Activated CD8-positive, alpha-beta T cell treated with anti-CD3 and anti-CD28 coated beads for 36 hours (primary cell): ENCODE measurements around the gene FOXP3. TPM values are rescaled to one million over a fixed set of nuclear protein-coding genes. Genes with fewer than 3 reads are reported as not detected.
A peak's percentile ranks its signal among the peaks of the same experiment; 100 is the strongest.

ENCODE experiments used
- ATAC-seq: fragments of 200-7000 bp; cut with Tn5 transposase; one replicate; pipeline ENCODE4 v1.10.0; 2021; ENCODE audit warnings: mild to moderate bottlenecking, moderate library complexity
- CTCF ChIA-PET: fragments of 350-600 bp; sonication (Branson Sonifier 250); formaldehyde crosslinking; loops from one replicate; lab custom pipeline; 2021; ENCODE audit warnings: antibody characterized with exemption; lab: Charles Lee
- POLR2A ChIA-PET: fragments of 350-600 bp; sonication (Branson Sonifier 250); formaldehyde crosslinking; loops from one replicate; lab custom pipeline; 2021; ENCODE audit warnings: antibody characterized with exemption; lab: Charles Lee
- DNase-seq: peaks from one replicate; pipeline ENCODE4 v3.0.0-alpha.2; 2020
- H3K27ac Mint-ChIP-seq: one replicate; pipeline ENCODE4 v1.8.0; 2021; ENCODE audit warnings: mild to moderate bottlenecking, mixed read lengths
- H3K27me3 Mint-ChIP-seq: one replicate; pipeline ENCODE4 v1.8.0; 2021; ENCODE audit warnings: mixed read lengths
- H3K36me3 Mint-ChIP-seq: one replicate; pipeline ENCODE4 v1.8.0; 2021; ENCODE audit warnings: low read depth, mixed read lengths
- H3K4me1 Mint-ChIP-seq: one replicate; pipeline ENCODE4 v1.8.0; 2021; ENCODE audit warnings: low read depth, mixed read lengths
- H3K4me3 Mint-ChIP-seq: one replicate; pipeline ENCODE4 v1.8.0; 2021; ENCODE audit warnings: mild to moderate bottlenecking, moderate library complexity, mixed read lengths
- H3K9me3 Mint-ChIP-seq: one replicate; pipeline ENCODE4 v1.8.0; 2021; ENCODE audit warnings: mixed read lengths
- intact Hi-C: fragments of 100-400 bp; cut with micrococcal nuclease; formaldehyde crosslinking; loops from one replicate; pipeline ENCODE4 v1.10.0; 2022
- total RNA-seq, 2 experiments: library from RNA; stranded (reverse); gene quantifications; one replicate each; pipeline ENCODE4 v1.2.3, GENCODE V29; 2021
- TF ChIP-seq, protein P1 (sequence below): fragments of 200-600 bp; IDR thresholded peaks from one replicate; pipeline ENCODE4 v1.8.0; 2022; ENCODE audit warnings: antibody characterized with exemption, mild to moderate bottlenecking

Gene FOXP3
- total RNA-seq, 2 experiments from 2014 or later = 22.3 to 23.5 TPM

DNA sequence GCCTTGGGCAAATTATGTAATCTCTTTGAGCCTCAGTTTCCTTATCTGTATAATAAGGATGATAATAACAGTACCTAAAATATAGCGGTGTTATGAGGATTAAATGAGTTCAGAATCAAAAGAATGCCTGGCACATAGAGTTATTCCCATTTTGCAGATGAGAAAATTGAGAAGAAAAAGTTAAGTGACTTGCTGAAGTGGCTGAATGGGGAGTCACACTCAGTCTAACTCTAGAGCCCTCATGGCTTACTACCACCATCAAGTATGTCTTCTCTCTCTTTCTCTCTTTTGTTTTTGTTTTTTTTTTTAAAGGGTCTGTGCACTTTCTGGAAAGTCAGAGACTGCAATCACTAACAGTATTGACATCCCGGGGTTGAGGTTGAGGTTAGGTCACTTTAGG lies 32.0 kb downstream of the FOXP3 start:
- Mint-ChIP-seq H3K4me3 (peak overlapping the region; percentile 20), H3K27me3 (no peaks in the 10 kb centered on the region), H3K27ac (peak overlapping the region; percentile 35), H3K36me3 (peaks cover 8% of the 10 kb centered on the region), H3K4me1 (peaks cover 25% of the 10 kb centered on the region), H3K9me3 (no peaks in the 10 kb centered on the region)
- ChIA-PET CTCF (interaction anchor here (1.2 kb wide), 1 partner anchor 40 kb away, joined by 4 read pairs; no protein-coding TSS in a partner anchor), POLR2A (no interaction called here)
- intact Hi-C loops = no loop called here
- DNase-seq (no peak), ATAC-seq (no peak)
- TF ChIP-seq, protein P1, sequence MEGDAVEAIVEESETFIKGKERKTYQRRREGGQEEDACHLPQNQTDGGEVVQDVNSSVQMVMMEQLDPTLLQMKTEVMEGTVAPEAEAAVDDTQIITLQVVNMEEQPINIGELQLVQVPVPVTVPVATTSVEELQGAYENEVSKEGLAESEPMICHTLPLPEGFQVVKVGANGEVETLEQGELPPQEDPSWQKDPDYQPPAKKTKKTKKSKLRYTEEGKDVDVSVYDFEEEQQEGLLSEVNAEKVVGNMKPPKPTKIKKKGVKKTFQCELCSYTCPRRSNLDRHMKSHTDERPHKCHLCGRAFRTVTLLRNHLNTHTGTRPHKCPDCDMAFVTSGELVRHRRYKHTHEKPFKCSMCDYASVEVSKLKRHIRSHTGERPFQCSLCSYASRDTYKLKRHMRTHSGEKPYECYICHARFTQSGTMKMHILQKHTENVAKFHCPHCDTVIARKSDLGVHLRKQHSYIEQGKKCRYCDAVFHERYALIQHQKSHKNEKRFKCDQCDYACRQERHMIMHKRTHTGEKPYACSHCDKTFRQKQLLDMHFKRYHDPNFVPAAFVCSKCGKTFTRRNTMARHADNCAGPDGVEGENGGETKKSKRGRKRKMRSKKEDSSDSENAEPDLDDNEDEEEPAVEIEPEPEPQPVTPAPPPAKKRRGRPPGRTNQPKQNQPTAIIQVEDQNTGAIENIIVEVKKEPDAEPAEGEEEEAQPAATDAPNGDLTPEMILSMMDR = no peak

DNA sequence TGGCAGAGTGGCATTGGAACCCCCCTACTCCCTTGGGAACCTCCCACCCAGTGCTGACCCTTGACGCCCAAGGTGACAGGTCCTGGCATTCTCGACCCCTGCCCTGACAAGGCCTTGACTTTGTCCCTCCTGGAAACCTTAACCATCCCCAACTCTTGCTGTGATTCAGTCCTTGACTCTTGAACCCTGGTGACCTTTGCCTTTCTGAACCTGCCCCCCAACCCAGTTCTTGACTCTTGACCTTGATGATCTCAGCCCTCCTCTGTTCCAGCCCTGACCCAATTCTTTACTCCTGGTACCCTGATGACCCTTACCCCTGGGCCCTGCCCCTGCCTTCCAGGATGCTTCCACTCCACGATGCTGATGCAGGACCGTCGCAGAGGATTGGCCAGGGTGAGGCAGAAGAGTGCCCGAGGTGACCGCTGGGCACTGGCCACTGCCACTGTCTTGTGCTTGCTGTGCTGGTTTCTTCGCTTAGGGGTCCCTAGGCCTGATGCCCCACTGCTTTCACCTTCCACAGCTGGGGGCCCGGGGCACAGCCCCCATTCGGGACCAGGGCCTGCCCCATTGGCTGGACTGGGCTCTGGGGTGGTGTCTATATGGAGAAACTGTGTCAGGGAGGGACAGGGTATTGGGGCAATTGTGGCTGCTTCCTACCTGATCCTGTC lies 33.0 kb downstream of the FOXP3 start:
- POLR2A ChIA-PET = no interaction called here
- CTCF ChIA-PET = interaction anchor here (1.2 kb wide), 1 partner anchor 38 kb away, joined by 4 read pairs; no protein-coding TSS in a partner anchor
- intact Hi-C loops = no loop called here
- TF ChIP-seq, protein P1 = no peak
- Mint-ChIP-seq H3K9me3 (no peaks in the 10 kb centered on the region), H3K4me1 (peaks cover 15% of the 10 kb centered on the region), H3K36me3 (no peaks in the 10 kb centered on the region), H3K4me3 (peak overlapping the region; percentile 75), H3K27me3 (no peaks in the 10 kb centered on the region), H3K27ac (peak overlapping the region; percentile 90)
- DNase-seq (no peak), ATAC-seq (no peak)

DNA sequence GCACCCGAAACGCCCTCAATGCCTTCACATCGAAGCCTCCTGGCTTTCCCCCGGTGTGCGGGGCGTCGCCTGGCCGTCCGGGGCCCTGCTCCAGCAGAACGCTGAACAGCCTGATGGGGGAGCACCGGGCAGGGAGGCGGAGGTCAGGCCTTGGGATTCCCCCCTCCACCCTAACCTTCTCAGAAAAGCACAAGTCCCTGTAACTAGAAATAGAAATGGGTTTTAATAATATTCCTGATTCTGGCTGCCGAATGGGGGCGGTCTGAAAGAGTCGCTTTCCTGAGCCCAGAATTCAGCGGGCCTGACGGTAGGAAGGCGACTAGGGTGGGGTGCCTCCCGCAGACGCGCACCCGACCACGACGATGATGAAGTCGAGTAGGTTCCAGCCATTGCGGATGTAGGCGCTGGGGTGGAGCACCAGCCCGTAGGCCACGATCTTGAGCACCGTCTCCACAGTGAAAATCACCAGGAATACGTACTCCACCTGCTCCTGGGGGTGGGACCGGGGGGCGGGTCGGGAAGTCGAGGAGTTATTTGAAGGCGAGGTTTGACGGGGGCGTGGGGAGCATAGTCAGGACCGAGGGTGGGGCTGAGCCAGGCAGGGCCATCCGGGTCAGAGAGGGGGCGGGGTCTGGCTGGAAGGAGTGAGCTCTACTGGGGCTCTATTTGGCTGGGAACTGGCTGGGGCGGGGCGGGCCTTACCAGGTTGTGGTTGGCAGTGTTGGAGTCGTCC lies 33.8 kb downstream of the FOXP3 start:
- Mint-ChIP-seq H3K36me3 (no peaks in the 10 kb centered on the region), H3K27ac (peak overlapping the region; percentile 90), H3K9me3 (no peaks in the 10 kb centered on the region), H3K27me3 (no peaks in the 10 kb centered on the region), H3K4me3 (peak overlapping the region; percentile 75), H3K4me1 (peaks cover 14% of the 10 kb centered on the region)
- peak; percentile 84 for DNase-seq
- ChIA-PET POLR2A (no interaction called here), CTCF (no interaction called here)
- peak; percentile 79 for ATAC-seq
- TF ChIP-seq, protein P1 = peak; percentile 18
- intact Hi-C loops = no loop called here

DNA sequence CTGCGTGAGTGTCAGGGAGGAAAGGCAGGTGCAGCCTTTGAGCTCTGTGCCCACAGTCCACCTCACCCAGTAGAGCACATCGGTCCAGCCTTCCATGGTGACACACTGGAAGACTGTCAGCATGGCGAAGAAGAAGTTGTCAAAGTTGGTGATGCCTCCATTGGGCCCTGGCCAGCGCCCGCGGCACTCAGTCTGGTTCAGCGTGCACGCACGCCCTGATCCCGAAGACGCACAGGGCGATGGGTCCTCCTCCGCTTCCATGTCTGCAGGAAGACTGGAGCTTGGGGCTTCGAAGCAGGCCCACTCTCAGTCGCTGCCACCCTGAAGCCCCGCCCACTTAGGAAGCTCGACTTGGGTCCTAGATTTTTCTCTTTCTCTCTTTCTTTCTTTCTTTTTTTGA lies 36.3 kb downstream of the FOXP3 start:
- Mint-ChIP-seq H3K9me3 (no peaks in the 10 kb centered on the region), H3K4me1 (peaks cover 12% of the 10 kb centered on the region), H3K27me3 (no peaks in the 10 kb centered on the region), H3K27ac (no peak overlapping the region), H3K4me3 (no peak overlapping the region), H3K36me3 (no peaks in the 10 kb centered on the region)
- ATAC-seq (no peak), DNase-seq (no peak)
- ChIA-PET POLR2A (no interaction called here), CTCF (interaction anchor here (1.2 kb wide), 1 partner anchor 36 kb away, joined by 4 read pairs; no protein-coding TSS in a partner anchor)
- TF ChIP-seq, protein P1 = no peak
- intact Hi-C loops = no loop called here

DNA sequence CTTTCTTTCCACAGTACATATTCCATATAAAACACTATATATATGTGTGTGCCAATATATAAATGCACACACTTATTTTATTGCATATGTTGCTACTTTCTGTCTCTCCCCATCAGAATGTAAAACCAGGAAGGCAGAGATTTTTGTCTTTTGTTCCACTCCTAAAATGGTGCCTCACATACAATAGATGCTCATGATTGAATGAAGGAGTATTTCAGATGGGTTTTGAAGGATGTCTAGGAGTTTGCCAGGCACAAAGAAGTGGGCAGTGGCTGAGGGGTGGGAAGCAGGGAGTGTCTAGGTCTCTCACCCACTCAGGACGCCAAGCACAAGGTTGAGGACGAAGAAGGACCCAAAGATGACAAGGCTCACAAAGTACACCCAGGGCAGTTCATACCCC lies 36.8 kb downstream of the FOXP3 start:
- no peak for ATAC-seq
- Mint-ChIP-seq H3K4me3 (no peak overlapping the region), H3K27me3 (no peaks in the 10 kb centered on the region), H3K4me1 (peaks cover 12% of the 10 kb centered on the region), H3K9me3 (no peaks in the 10 kb centered on the region), H3K36me3 (no peaks in the 10 kb centered on the region), H3K27ac (no peak overlapping the region)
- DNase-seq = no peak
- CTCF ChIA-PET = interaction anchor here (1.2 kb wide), 1 partner anchor 35 kb away, joined by 4 read pairs; no protein-coding TSS in a partner anchor
- TF ChIP-seq, protein P1 = no peak
- intact Hi-C loops = no loop called here
- POLR2A ChIA-PET = no interaction called here
